Pancreas (tissue), 10 donors: ENCODE results near the gene FLT1. TPM values are rescaled to one million over a fixed set of nuclear protein-coding genes. Genes with fewer than 3 reads are reported as not detected.

Experiments used
- ATAC-seq, 4 donors: fragments of 200-7000 bp; cut with Tn5 transposase; one replicate each; pipeline versions ENCODE4 v1.8.0 to v1.9.1; 2020; ENCODE audit warnings: mild to moderate bottlenecking in 4 of 4, moderate library complexity in 4 of 4
- DNase-seq, 6 donors: peaks; one replicate each; pipeline ENCODE4 v3.0.0-alpha.2; 2020
- FAIRE-seq: peaks from 2 replicates; lab custom pipeline; 2012; peaks lifted over from hg19 to GRCh38; lab: Jason Lieb, UNC
- H3K27ac ChIP-seq, 4 donors: fragments of 200-600 bp; sonication (generic); 1 replicate in 3 of 4; 2 replicates in 1 of 4; pipeline versions ENCODE4 v1.5.0 to v1.8.0; 2020
- H3K27me3 ChIP-seq, 4 donors: fragments of 200-600 bp; one replicate each; pipeline ENCODE4 v1.8.0; 2021
- H3K36me3 ChIP-seq, 3 donors: fragments of 200-600 bp; sonication (generic) in 1 of 3; one replicate each; pipeline versions ENCODE4 v1.5.0 to v1.8.0; 2020 to 2021
- H3K4me1 ChIP-seq, 3 donors: fragments of 200-600 bp; one replicate each; pipeline ENCODE4 v1.8.0; 2021
- H3K4me3 ChIP-seq, 4 donors: fragments of 200-600 bp; sonication (generic) in 2 of 4; one replicate each; pipeline versions ENCODE4 v1.5.0 to v1.8.0; 2020 to 2021
- H3K9me3 ChIP-seq, 4 donors: fragments of 200-600 bp; one replicate each; pipeline ENCODE4 v1.8.0; 2021
- CTCF ChIP-seq, 4 donors: fragments of 200-600 bp; sonication (generic) in 3 of 4; IDR thresholded peaks; one replicate each; pipeline versions ENCODE4 v1.5.0 to v1.8.0; 2021; ENCODE audit warnings: antibody characterized with exemption in 4 of 4
- WGBS, 2 donors: extraction: QIAGEN DNeasy Blood & Tissue Kit; methylation state at CpG; one replicate each; pipeline ENCODE4 v1.1.7; 2013; 5-methylcytosine and 5-hydroxymethylcytosine counted together
- intact Hi-C, 3 donors: fragments of 100-400 bp; cut with DNase I; formaldehyde crosslinking; loops; one replicate each; pipeline versions ENCODE4 v1.11.1 to v1.14.2; 2022
- polyA plus RNA-seq, 2 donors: library from polyadenylated mRNA; stranded (reverse); fragments of 200-250 nt; gene quantifications; one replicate each; pipeline ENCODE4 v1.2.3, GENCODE V29; 2013
- total RNA-seq, 6 donors: library from RNA; stranded (reverse); fragmentation: NEBNext Ultra II Directional in 4 of 6; extraction: Animal tissue kit (Norgen Biotek cat#: 25700) in 4 of 6; gene quantifications; one replicate each; pipeline versions ENCODE4 v1.2.1 to v1.2.4, GENCODE V29; 2021 to 2023
- donor health status: healthy with polysubstance abuse.
- donor health status: DM: no; HTN: no; CAD: no; lungs with moderate emphysema.
- donor health status: DM: no; HTN: no; CAD: no.
- donor health status: control.
- donor health status: control.
- donor health status: Bipolar disorder and iron deficiency.
- donor health status: DM: yes; HTN: yes; CAD: no.
- donor health status: DM: no; HTN: no; CAD: no.
- donor health status: DM: no; HTN: no; CAD: no.
- donor health status: DM: yes; HTN: yes; CAD: no.

FLT1 gene
- total and polyA plus RNA-seq, 8 donors = 1.1 to 12.7 (median 8.1) TPM

- ATAC-seq = no peak
- H3K27ac ChIP-seq = no peak overlapping the region
Observed at GRCh38 chr13:28402057-28402381, 92.9 kb downstream of the FLT1 start.

GRCh38 chr13:28401303-28402056, 93.4 kb downstream of the FLT1 start:
- Histone ChIP-seq H3K4me3 (no peak overlapping the region), H3K36me3 (no peaks in the 10 kb centered on the region), H3K9me3 (no peaks in the 10 kb centered on the region), H3K4me1 (no peaks in the 10 kb centered on the region), H3K27ac (no peak overlapping the region), H3K27me3 (no peaks in the 10 kb centered on the region)
- DNase-seq (no peak), ATAC-seq (peak in 1 of 4 donors; percentile 46), FAIRE-seq (no peak)
- no peak for TF ChIP-seq CTCF (IDR thresholded peaks at IDR 0.05)
- 39 to 46% methylated on average over 7 of the region's 7 CpGs for whole genome bisulfite sequencing, 2 donors
- intact Hi-C loops = no loop called here

More at GRCh38 chr13:28402057-28402381, 92.9 kb downstream of the FLT1 start:
- Histone ChIP-seq H3K27me3 (no peaks in the 10 kb centered on the region), H3K36me3 (no peaks in the 10 kb centered on the region), H3K4me1 (no peaks in the 10 kb centered on the region), H3K9me3 (no peaks in the 10 kb centered on the region), H3K4me3 (no peak overlapping the region)
- intact Hi-C loops = no loop called here
- FAIRE-seq (no peak), DNase-seq (no peak)
- WGBS, 2 donors = 84 to 93% methylated on average over 5 of the region's 5 CpGs
- TF ChIP-seq CTCF (IDR thresholded peaks at IDR 0.05) = no peak

GRCh38 chr13:28396053-28396452, 98.9 kb downstream of the FLT1 start:
- TF ChIP-seq CTCF (IDR thresholded peaks at IDR 0.05) = no peak
- no peak for FAIRE-seq

DNA sequence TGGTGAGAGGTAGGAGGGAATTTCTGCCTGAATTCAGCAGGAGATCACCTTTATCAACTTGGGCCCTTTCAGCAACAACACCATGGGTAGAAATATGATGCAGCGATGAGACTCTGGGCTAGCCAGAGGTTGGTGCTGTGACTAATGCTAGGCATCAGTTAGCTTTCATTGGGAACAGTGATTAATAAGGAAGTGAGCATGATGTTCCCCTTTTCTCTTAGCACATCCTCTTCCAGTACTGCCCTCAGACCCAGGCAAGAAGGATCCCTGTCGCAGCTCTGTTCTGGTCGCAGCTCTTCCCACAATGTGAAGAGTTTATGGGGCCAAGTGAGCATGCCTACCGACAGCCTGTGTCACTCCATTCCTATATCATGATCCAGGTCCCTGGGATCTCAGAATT, 100.5 kb downstream of the FLT1 start:
- Histone ChIP-seq H3K36me3 (no peaks in the 10 kb centered on the region), H3K27ac (no peak overlapping the region), H3K9me3 (no peaks in the 10 kb centered on the region), H3K27me3 (no peaks in the 10 kb centered on the region), H3K4me3 (no peak overlapping the region), H3K4me1 (no peaks in the 10 kb centered on the region)
- ATAC-seq (peak in 1 of 4 donors; percentile 69), FAIRE-seq (no peak), DNase-seq (no peak)
- 72 to 89% methylated on average over 4 of the region's 4 CpGs for WGBS, 2 donors
- intact Hi-C loops = no loop called here
- no peak for TF ChIP-seq CTCF (IDR thresholded peaks at IDR 0.05)

More at GRCh38 chr13:28396053-28396452, 98.9 kb downstream of the FLT1 start:
- no peaks in the 10 kb centered on the region for H3K4me1 ChIP-seq
- no peak overlapping the region for H3K4me3 ChIP-seq
- H3K9me3 ChIP-seq = no peaks in the 10 kb centered on the region
- no peak for DNase-seq
- ATAC-seq = no peak
- WGBS, 2 donors = 28 to 45% methylated on average over 2 of the region's 2 CpGs
- H3K27me3 ChIP-seq = no peaks in the 10 kb centered on the region
- no peaks in the 10 kb centered on the region for H3K36me3 ChIP-seq
- no peak overlapping the region for H3K27ac ChIP-seq
- intact Hi-C loops = no loop called here

- no peak for ATAC-seq
- intact Hi-C loops = no loop called here
- DNase-seq = no peak
- no peaks in the 10 kb centered on the region for H3K27me3 ChIP-seq
- WGBS, 2 donors = 67 to 80% methylated on average over 5 of the region's 5 CpGs
- no peaks in the 10 kb centered on the region for H3K9me3 ChIP-seq
- no peak overlapping the region for H3K27ac ChIP-seq
- no peak for TF ChIP-seq CTCF (IDR thresholded peaks at IDR 0.05)
- H3K4me3 ChIP-seq = no peak overlapping the region
- H3K4me1 ChIP-seq = no peaks in the 10 kb centered on the region
- FAIRE-seq = no peak
- no peaks in the 10 kb centered on the region for H3K36me3 ChIP-seq
Observed at GRCh38 chr13:28392896-28393505, 101.9 kb downstream of the FLT1 start.
